GM12878 (cell line): ENCODE data around the gene ISCU.

Experiments used
- CTCF ChIP-seq, 3 experiments: IDR thresholded peaks in 2 of 3; conservative IDR thresholded peaks in 1 of 3; 2 replicates each; pipeline ENCODE4 v1.5.1; 2011; ENCODE audit warnings: low read depth in 3 of 3, low read length in 3 of 3, mild to moderate bottlenecking in 3 of 3, control low read depth in 2 of 3, moderate library complexity in 2 of 3, inconsistent platforms in 1 of 3, mixed read lengths in 1 of 3; ENCODE audit not compliant: control insufficient read depth in 2 of 3, insufficient read depth in 1 of 3; ENCODE audit errors: extremely low read depth in 1 of 3
- EP300 ChIP-seq, 2 experiments: fragments of 150-350 bp in 1 of 2; IDR thresholded peaks; 2 replicates each; pipeline ENCODE4 v1.6.1; 2011 to 2012; ENCODE audit warnings: low read depth in 2 of 2, low read length in 2 of 2, borderline replicate concordance in 1 of 2, improper control_type of control experiment in 1 of 2, inconsistent platforms in 1 of 2; ENCODE audit not compliant: control insufficient read depth in 1 of 2
- JUNB ChIP-seq: IDR thresholded peaks from 2 replicates; pipeline ENCODE4 v1.6.1; 2016; ENCODE audit warnings: antibody characterized with exemption, mild to moderate bottlenecking
- KDM1A ChIP-seq: fragments of 200-600 bp; sonication (generic); IDR thresholded peaks from 2 replicates; pipeline ENCODE4 v1.6.1; 2016; ENCODE audit warnings: borderline replicate concordance
- MAX ChIP-seq: IDR thresholded peaks from 2 replicates; pipeline ENCODE4 v1.6.1; 2012; ENCODE audit warnings: low read depth, low read length, improper control_type of control experiment
- NR2C2 ChIP-seq: IDR thresholded peaks from 2 replicates; pipeline ENCODE4 v1.6.1; 2011; ENCODE audit warnings: borderline replicate concordance, low read depth; ENCODE audit not compliant: control insufficient read depth, insufficient read length
- POLR2AphosphoS2 ChIP-seq: IDR thresholded peaks from 2 replicates; pipeline ENCODE4 v1.6.1; 2011; ENCODE audit warnings: low read depth, mild to moderate bottlenecking, low read length, improper control_type of control experiment, moderate library complexity
- RCOR1 ChIP-seq: conservative IDR thresholded peaks from 2 replicates; pipeline ENCODE4 v1.6.1; 2012; ENCODE audit warnings: low read depth, low read length, improper control_type of control experiment
- RFX5 ChIP-seq: IDR thresholded peaks from 2 replicates; pipeline ENCODE4 v1.6.1; 2011; ENCODE audit warnings: low read depth, low read length, improper control_type of control experiment
- STAT3 ChIP-seq: IDR thresholded peaks from 2 replicates; pipeline ENCODE4 v1.6.1; 2011; ENCODE audit warnings: low read depth, low read length, improper control_type of control experiment
- ZNF24 ChIP-seq: fragments of 450-650 bp; IDR thresholded peaks from 2 replicates; pipeline ENCODE4 v1.6.1; 2017; ENCODE audit warnings: antibody characterized with exemption, mild to moderate bottlenecking

- no peak for TF ChIP-seq KDM1A
- no peak for TF ChIP-seq POLR2AphosphoS2
- TF ChIP-seq RCOR1: no peak
- no peak for TF ChIP-seq RFX5
- TF ChIP-seq EP300 (IDR thresholded peaks at IDR 0.05; ENCODE audit: borderline replicate concordance in 1 of 2, control insufficient read depth in 1 of 2, low read depth in 2 of 2, low read length in 2 of 2): no peak
- TF ChIP-seq STAT3: no peak
- no peak for TF ChIP-seq MAX
- no peak for TF ChIP-seq CTCF (IDR thresholded peaks at IDR 0.05 in 2 of 3, conservative IDR thresholded peaks at IDR 0.05 in 1 of 3; ENCODE audit: control insufficient read depth in 2 of 3, extremely low read depth in 1 of 3, insufficient read depth in 1 of 3, low read depth in 3 of 3, low read length in 3 of 3)
- no peak for TF ChIP-seq JUNB
- TF ChIP-seq NR2C2: no peak
- no peak for TF ChIP-seq ZNF24
Observed at GRCh38 chr12:108584456-108585065, 22.2 kb downstream of the ISCU start.
